Eye (tissue), 1 donor: Measurements from ENCODE around the gene DNMT3B.
A peak's percentile ranks its signal among the peaks of the same experiment; 100 is the strongest.
"Not testable (repeated sequence)": the region's sequence is repeated elsewhere in the genome, so short reads cannot be mapped to it uniquely, and the experiment has no call there.

Experiments used
- DNase-seq: peaks from one replicate; pipeline ENCODE4 v3.0.0-alpha.2; 2015

Gene DNMT3B

DNA sequence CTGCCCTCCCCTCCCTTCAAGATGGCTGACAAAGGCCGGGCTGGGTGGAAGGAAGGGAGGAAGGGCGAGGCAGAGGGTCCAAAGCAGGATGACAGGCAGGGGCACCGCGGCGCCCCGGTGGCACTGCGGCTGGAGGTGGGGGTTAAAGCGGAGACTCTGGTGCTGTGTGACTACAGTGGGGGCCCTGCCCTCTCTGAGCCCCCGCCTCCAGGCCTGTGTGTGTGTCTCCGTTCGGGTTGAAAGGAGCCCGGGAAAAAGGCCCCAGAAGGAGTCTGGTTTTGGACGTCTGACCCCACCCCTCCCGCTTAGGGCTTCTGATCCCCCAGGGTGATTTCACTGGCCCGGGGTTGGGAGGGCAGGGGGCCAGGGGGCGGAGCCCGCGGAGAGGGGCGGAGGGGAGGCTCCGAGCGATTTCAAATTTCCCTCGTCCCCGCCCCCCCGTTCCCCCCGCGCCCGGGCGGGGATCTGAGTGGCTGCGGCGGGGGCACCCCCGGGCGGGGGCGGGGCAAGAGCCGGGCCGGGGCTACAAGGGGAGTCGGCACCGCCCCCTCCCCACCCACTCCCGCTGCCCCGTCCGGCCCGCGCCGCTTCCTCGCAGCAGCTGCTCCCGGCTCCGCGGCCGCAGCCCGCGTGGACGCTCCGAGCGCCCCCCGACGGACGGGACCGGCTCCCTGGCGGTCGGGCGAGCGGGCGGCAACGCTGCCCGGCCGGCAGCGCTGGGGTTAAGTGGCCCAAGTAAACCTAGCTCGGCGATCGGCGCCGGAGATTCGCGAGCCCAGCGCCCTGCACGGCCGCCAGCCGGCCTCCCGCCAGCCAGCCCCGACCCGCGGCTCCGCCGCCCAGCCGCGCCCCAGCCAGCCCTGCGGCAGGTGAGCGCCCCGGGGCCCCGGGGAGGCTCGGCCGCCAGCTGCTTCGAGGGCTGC, at the start of gene DNMT3B:
DNMT3B (plus strand) TSS at position 555 of the 923 bp plus-strand sequence. CDS start 17,939 bp downstream, outside the sequence.
- peak; percentile 88 for DNase-seq

DNA sequence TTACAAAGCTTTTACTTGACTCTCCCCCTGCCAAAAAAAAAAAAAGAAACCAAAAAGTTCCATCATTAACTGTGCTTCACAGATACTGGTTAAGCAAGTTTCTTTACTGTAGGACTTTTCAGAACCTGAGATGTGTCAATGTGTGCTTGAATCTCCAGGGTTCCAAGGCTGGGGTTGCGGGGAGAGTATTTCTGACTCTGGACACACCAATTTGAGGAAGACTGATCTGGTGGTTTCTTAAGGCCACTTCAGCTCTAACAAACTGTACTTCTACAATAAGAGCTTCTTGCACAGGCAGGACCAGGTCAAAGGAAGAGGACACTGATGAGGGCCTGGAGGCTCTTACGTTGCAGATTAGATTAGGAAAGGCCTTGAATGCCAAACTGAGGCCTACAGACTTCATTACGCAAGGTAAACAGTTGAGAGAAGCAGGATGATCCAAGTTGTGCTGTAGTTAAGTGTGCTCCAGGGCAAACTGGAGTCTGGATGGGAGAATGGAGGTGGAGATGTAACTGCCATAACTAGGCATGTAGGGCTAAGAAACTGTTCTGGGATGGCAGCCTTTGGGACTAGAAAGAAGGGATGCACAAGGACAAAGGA, 43.3 kb upstream of the DNMT3B start:
- no peak for DNase-seq

- DNase-seq = peak; percentile 20
Observed at GRCh38 chr20:32727683-32728082, 34.5 kb upstream of the DNMT3B start.

DNA sequence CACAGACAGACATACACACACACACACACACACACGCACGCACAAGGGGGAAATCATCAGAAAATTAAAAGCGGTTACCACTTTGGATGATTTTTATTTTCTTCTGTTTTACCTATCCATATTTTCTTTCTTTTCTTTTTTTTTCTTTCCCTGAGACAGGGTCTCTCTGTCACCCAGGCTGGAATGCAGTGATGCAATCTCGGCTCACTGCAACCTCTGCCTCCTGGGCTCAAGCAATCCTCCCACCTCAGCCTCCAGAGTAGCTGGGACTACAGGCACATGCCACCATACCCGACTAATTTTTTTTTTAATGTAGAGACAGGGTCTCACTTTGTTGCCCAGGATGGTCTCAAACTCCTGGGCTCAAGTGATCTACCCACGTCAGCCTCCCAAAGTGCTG, 33.8 kb upstream of the DNMT3B start:
- DNase-seq = not testable (repeated sequence)

GRCh38 chr20:32729334-32729733, 32.9 kb upstream of the DNMT3B start:
- not testable (repeated sequence) for DNase-seq

GRCh38 chr20:32731882-32732266, 30.3 kb upstream of the DNMT3B start:
- no peak for DNase-seq

GRCh38 chr20:32737371-32738223, 24.6 kb upstream of the DNMT3B start:
- DNase-seq = no peak

DNA sequence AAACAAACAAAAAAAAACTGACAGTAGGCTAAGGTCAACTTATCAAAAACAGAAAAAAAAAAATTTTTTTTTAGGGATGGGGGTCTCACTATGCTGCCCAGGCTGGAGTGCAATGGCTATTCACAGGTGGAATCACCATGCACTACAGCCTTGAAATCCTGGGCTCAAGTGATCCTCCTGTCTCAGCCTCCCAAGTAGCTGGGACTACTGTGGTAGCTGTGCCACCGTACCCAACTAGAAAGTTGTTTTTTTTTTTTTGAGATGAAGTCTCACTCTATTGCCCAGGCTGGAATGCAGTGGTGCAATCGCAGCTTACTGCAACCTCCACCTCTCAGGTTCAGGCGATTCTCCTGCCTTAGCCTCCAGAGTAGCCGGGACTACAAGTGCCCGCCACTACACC, 21.0 kb upstream of the DNMT3B start:
- DNase-seq = no peak

GRCh38 chr20:32742322-32743236, 19.6 kb upstream of the DNMT3B start:
- peak; percentile 35 for DNase-seq

- DNase-seq = peak; percentile 80
Observed at GRCh38 chr20:32743237-32744112, 18.7 kb upstream of the DNMT3B start, which contains the start of gene COMMD7. Gene COMMD7 (minus strand): TSS chr20:32743467. CDS start chr20:32743391, 76 bp downstream.

- peak; percentile 83 for DNase-seq
Observed at GRCh38 chr20:32749914-32750637, 12.1 kb upstream of the DNMT3B start.

GRCh38 chr20:32751293-32751692, 10.9 kb upstream of the DNMT3B start:
- DNase-seq = no peak

DNA sequence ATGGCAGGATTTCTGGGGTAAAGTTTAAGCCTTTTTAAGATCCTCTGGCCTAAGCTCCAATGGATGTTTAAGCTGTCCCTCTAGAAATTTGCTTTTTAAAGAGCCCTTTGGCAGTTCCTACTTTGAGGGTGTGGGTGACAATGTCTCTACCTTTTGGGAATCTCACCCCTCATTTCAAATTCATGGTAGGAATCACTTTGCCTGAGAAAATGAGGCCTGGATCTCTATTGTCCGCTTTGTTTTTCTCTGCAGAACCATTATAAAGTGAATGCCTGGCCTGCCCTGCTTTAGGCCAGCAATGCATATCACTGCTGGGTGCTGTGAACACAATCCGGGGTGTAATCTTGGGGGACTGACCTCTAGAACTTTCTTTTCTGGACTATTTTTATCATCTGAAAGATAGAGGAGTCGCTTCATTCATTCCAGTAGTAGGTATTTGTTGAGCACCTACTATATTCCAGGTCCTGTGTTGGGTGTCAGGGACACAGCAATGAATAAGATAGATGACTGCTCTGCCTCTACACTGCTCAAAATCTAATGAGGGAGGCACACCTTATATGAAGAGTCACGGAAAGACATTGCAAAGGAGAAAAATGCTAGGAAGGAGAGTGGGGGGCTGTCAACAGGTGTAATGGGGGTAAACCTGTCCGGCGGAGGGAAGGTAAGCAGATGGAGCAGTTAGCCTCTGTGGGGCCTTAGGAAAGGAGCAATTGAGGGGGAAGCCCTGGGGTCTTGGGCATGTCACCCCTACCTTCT, 10.3 kb upstream of the DNMT3B start:
- DNase-seq = no peak

- no peak for DNase-seq
Observed at GRCh38 chr20:32752458-32753250, 9.5 kb upstream of the DNMT3B start.

- DNase-seq = no peak
Observed at GRCh38 chr20:32753731-32754130, 8.5 kb upstream of the DNMT3B start.

DNA sequence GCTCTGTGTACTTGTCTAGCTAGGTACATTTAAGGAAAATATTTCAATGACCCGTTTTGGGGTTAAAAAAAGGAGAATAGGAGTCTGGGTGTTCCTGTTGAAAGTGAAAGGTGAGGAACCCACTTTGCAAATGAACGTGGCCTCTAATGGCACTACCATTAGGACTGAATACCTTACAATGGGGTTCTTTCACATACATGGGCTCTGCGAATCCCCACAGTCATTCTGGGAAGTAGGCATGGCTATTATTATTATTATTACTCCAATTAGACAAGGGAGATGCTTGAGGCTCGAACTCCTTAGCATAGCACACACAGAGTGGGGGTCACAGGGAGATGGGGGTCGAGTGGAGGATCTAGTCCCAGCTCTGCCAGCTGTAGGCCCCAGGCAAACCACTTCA, 6.0 kb upstream of the DNMT3B start:
- no peak for DNase-seq

DNA sequence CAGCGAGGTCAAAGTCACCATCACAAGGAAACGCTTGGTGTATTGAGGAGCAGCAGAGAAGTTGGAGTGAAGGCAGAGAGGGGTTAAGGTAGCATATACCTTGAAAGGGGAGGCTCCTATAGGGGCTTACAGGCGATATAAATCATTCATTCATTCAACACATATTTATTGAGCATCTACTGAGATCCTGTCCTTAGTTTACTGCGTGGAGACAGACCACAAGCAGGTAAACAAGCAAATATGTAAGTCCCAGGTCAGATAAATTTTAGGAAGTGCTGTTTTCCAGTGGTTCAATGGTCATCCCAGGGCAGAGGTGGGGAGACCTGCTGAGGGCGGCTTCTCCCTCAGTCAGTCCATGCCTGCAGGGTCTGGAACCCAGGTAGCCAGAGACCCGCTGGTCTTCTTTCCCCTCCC, 761 bp upstream of the DNMT3B start:
- DNase-seq = no peak

- peak; percentile 77 for DNase-seq
Observed at GRCh38 chr20:32762754-32763201, 593 bp downstream of the DNMT3B start.
